Pancreas (tissue), 10 donors: ENCODE results near the gene MRPS10. TPM values are rescaled to one million over a fixed set of nuclear protein-coding genes. Genes with fewer than 3 reads are reported as not detected.

Experiments
- ATAC-seq, 4 donors: fragments of 200-7000 bp; cut with Tn5 transposase; one replicate each; pipeline versions ENCODE4 v1.8.0 to v1.9.1; 2020; ENCODE audit warnings: mild to moderate bottlenecking in 4 of 4, moderate library complexity in 4 of 4
- DNase-seq, 6 donors: peaks; one replicate each; pipeline ENCODE4 v3.0.0-alpha.2; 2020
- FAIRE-seq: peaks from 2 replicates; lab custom pipeline; 2012; peaks lifted over from hg19 to GRCh38; lab: Jason Lieb, UNC
- H3K27ac ChIP-seq, 4 donors: fragments of 200-600 bp; sonication (generic); 1 replicate in 3 of 4; 2 replicates in 1 of 4; pipeline versions ENCODE4 v1.5.0 to v1.8.0; 2020
- H3K27me3 ChIP-seq, 4 donors: fragments of 200-600 bp; one replicate each; pipeline ENCODE4 v1.8.0; 2021
- H3K36me3 ChIP-seq, 3 donors: fragments of 200-600 bp; sonication (generic) in 1 of 3; one replicate each; pipeline versions ENCODE4 v1.5.0 to v1.8.0; 2020 to 2021
- H3K4me1 ChIP-seq, 3 donors: fragments of 200-600 bp; one replicate each; pipeline ENCODE4 v1.8.0; 2021
- H3K4me3 ChIP-seq, 4 donors: fragments of 200-600 bp; sonication (generic) in 2 of 4; one replicate each; pipeline versions ENCODE4 v1.5.0 to v1.8.0; 2020 to 2021
- H3K9me3 ChIP-seq, 4 donors: fragments of 200-600 bp; one replicate each; pipeline ENCODE4 v1.8.0; 2021
- CTCF ChIP-seq, 4 donors: fragments of 200-600 bp; sonication (generic) in 3 of 4; IDR thresholded peaks; one replicate each; pipeline versions ENCODE4 v1.5.0 to v1.8.0; 2021; ENCODE audit warnings: antibody characterized with exemption in 4 of 4
- WGBS, 2 donors: extraction: QIAGEN DNeasy Blood & Tissue Kit; methylation state at CpG; one replicate each; pipeline ENCODE4 v1.1.7; 2013; 5-methylcytosine and 5-hydroxymethylcytosine counted together
- intact Hi-C, 3 donors: fragments of 100-400 bp; cut with DNase I; formaldehyde crosslinking; loops; one replicate each; pipeline versions ENCODE4 v1.11.1 to v1.14.2; 2022
- polyA plus RNA-seq, 2 donors: library from polyadenylated mRNA; stranded (reverse); fragments of 200-250 nt; gene quantifications; one replicate each; pipeline ENCODE4 v1.2.3, GENCODE V29; 2013
- total RNA-seq, 6 donors: library from RNA; stranded (reverse); fragmentation: NEBNext Ultra II Directional in 4 of 6; extraction: Animal tissue kit (Norgen Biotek cat#: 25700) in 4 of 6; gene quantifications; one replicate each; pipeline versions ENCODE4 v1.2.1 to v1.2.4, GENCODE V29; 2021 to 2023
- donor health status: healthy with polysubstance abuse.
- donor health status: DM: no; HTN: no; CAD: no; lungs with moderate emphysema.
- donor health status: DM: no; HTN: no; CAD: no.
- donor health status: control.
- donor health status: control.
- donor health status: Bipolar disorder and iron deficiency.
- donor health status: DM: yes; HTN: yes; CAD: no.
- donor health status: DM: no; HTN: no; CAD: no.
- donor health status: DM: no; HTN: no; CAD: no.
- donor health status: DM: yes; HTN: yes; CAD: no.

MRPS10 gene
- total and polyA plus RNA-seq, 8 donors: 6.7 to 12.5 (median 10.8) TPM

GRCh38 chr6:42158631-42159030, 59.0 kb downstream of the MRPS10 start:
- H3K27me3 ChIP-seq: no peaks in the 10 kb centered on the region
- no peak for ATAC-seq
- no peak for DNase-seq
- H3K4me3 ChIP-seq: no peak overlapping the region
- 73 to 75% methylated on average over 2 of the region's 2 CpGs for WGBS, 2 donors
- no peaks in the 10 kb centered on the region for H3K36me3 ChIP-seq
- H3K27ac ChIP-seq: no peak overlapping the region
- intact Hi-C loops: no loop called here
- H3K4me1 ChIP-seq: no peaks in the 10 kb centered on the region
- H3K9me3 ChIP-seq: no peaks in the 10 kb centered on the region
- no peak for FAIRE-seq
- no peak for TF ChIP-seq CTCF (IDR thresholded peaks at IDR 0.05)

GRCh38 chr6:42158011-42158410, 59.6 kb downstream of the MRPS10 start:
- Histone ChIP-seq H3K36me3 (no peaks in the 10 kb centered on the region), H3K27ac (no peak overlapping the region), H3K4me3 (no peak overlapping the region), H3K27me3 (no peaks in the 10 kb centered on the region), H3K9me3 (no peaks in the 10 kb centered on the region), H3K4me1 (no peaks in the 10 kb centered on the region)
- ATAC-seq: peak in 1 of 4 donors; percentile 18
- FAIRE-seq: no peak
- intact Hi-C loops: no loop called here
- no peak for DNase-seq
- WGBS, 2 donors: 81 to 82% methylated on average over 2 of the region's 2 CpGs
- no peak for TF ChIP-seq CTCF (IDR thresholded peaks at IDR 0.05)

Other genes with a start within 250 kb of the MRPS10 start
- 10 to 100 TPM in 3 of 6 donors, 1 to 10 TPM in 3; 7.5 to 16.8 (median 9.8) TPM for gene TAF8, start 167.3 kb downstream of the MRPS10 start, total RNA-seq
- gene TAF8, start 167.3 kb downstream of the MRPS10 start, polyA plus RNA-seq: 1 to 10 TPM; 4.8 to 7.8 TPM
- gene C6orf132, start 75.2 kb downstream of the MRPS10 start, total RNA-seq: 10 to 100 TPM; 10.5 to 21.6 (median 15.6) TPM
- 10 to 100 TPM in 1 of 2 donors, 1 to 10 TPM in 1; 6.1 to 16.7 TPM for gene C6orf132, start 75.2 kb downstream of the MRPS10 start, polyA plus RNA-seq
- gene GUCA1A, start 44.5 kb downstream of the MRPS10 start, total RNA-seq: under 1 TPM in 1 of 6 donors, not detected in 5; 0.12 TPM
- gene GUCA1A, start 44.5 kb downstream of the MRPS10 start, polyA plus RNA-seq: not detected
- gene GUCA1B, start 22.9 kb downstream of the MRPS10 start, total RNA-seq: under 1 TPM; 0.22 to 0.93 (median 0.51) TPM
- gene GUCA1B, start 22.9 kb downstream of the MRPS10 start, polyA plus RNA-seq: under 1 TPM; 0.49 to 0.89 TPM
- gene TRERF1, start 234.1 kb upstream of the MRPS10 start, total RNA-seq: 1 to 10 TPM in 5 of 6 donors, under 1 TPM in 1; 0.94 to 2.5 (median 1.5) TPM
- 1 to 10 TPM; 1.3 to 2.3 TPM for gene TRERF1, start 234.1 kb upstream of the MRPS10 start, polyA plus RNA-seq